Astrocyte (in vitro differentiated cells and primary cell): ENCODE data around the gene FBN2. TPM values are rescaled to one million over a fixed set of nuclear protein-coding genes. Genes with fewer than 3 reads are reported as not detected.

Experiments
- DNase-seq: peaks from one replicate; pipeline ENCODE4 v3.0.0-alpha.2; 2010; ENCODE audit warnings: low read depth
- FAIRE-seq: peaks from 2 replicates; lab custom pipeline; 2011; peaks lifted over from hg19 to GRCh38; lab: Jason Lieb, UNC
- H2AFZ ChIP-seq: 2 replicates; pipeline ENCODE4 v1.6.0; 2012; ENCODE audit warnings: low read depth, low read length, inconsistent platforms
- H3K27ac ChIP-seq: 2 replicates; pipeline ENCODE4 v1.5.1; 2011; ENCODE audit warnings: low read depth, low read length, inconsistent platforms
- H3K27me3 ChIP-seq: 2 replicates; pipeline ENCODE4 v1.6.0; 2011; ENCODE audit warnings: low read length, inconsistent platforms; ENCODE audit not compliant: insufficient read depth
- H3K36me3 ChIP-seq: 2 replicates; pipeline ENCODE4 v1.5.1; 2011; ENCODE audit warnings: low read length, inconsistent platforms; ENCODE audit not compliant: insufficient read depth
- H3K4me1 ChIP-seq: 2 replicates; pipeline ENCODE4 v1.5.1; 2011; ENCODE audit warnings: low read length, inconsistent platforms; ENCODE audit not compliant: insufficient read depth
- H3K4me2 ChIP-seq: 2 replicates; pipeline ENCODE4 v1.6.0; 2012; ENCODE audit warnings: low read length, inconsistent platforms
- H3K4me3 ChIP-seq: 2 replicates; pipeline ENCODE4 v1.5.1; 2011; ENCODE audit warnings: low read depth, mild to moderate bottlenecking, low read length, inconsistent platforms; ENCODE audit not compliant: insufficient read depth
- H3K79me2 ChIP-seq: 2 replicates; pipeline ENCODE4 v1.6.0; 2012; ENCODE audit warnings: mild to moderate bottlenecking, low read length, inconsistent platforms; ENCODE audit not compliant: insufficient read depth
- H3K9ac ChIP-seq: 2 replicates; pipeline ENCODE4 v1.6.0; 2012; ENCODE audit warnings: mild to moderate bottlenecking, low read length, inconsistent platforms
- H3K9me3 ChIP-seq: 2 replicates; pipeline ENCODE4 v1.5.1; 2012; ENCODE audit warnings: low read depth, mild to moderate bottlenecking, low read length, inconsistent platforms; ENCODE audit not compliant: insufficient read depth
- H4K20me1 ChIP-seq: 2 replicates; pipeline ENCODE4 v1.6.0; 2012; ENCODE audit warnings: low read length, inconsistent platforms; ENCODE audit not compliant: insufficient read depth
- H3K27ac Mint-ChIP-seq: one replicate; pipeline ENCODE4 v1.8.0; 2021; ENCODE audit warnings: mild to moderate bottlenecking, mixed read lengths; ENCODE audit not compliant: unreplicated experiment
- H3K27me3 Mint-ChIP-seq: one replicate; pipeline ENCODE4 v1.8.0; 2021; ENCODE audit warnings: low read depth, mixed read lengths; ENCODE audit not compliant: unreplicated experiment
- H3K36me3 Mint-ChIP-seq: one replicate; pipeline ENCODE4 v1.8.0; 2021; ENCODE audit warnings: low read depth, mixed read lengths; ENCODE audit not compliant: unreplicated experiment
- H3K4me1 Mint-ChIP-seq: one replicate; pipeline ENCODE4 v1.8.0; 2021; ENCODE audit warnings: low read depth, mixed read lengths; ENCODE audit not compliant: unreplicated experiment
- H3K4me3 Mint-ChIP-seq: one replicate; pipeline ENCODE4 v1.8.0; 2021; ENCODE audit warnings: mild to moderate bottlenecking, moderate library complexity, mixed read lengths; ENCODE audit not compliant: unreplicated experiment
- H3K9me3 Mint-ChIP-seq: one replicate; pipeline ENCODE4 v1.8.0; 2021; ENCODE audit warnings: mild to moderate bottlenecking, mixed read lengths; ENCODE audit not compliant: unreplicated experiment
- EZH2 ChIP-seq: IDR thresholded peaks from 2 replicates; pipeline ENCODE4 v1.6.1; 2012; ENCODE audit warnings: mild to moderate bottlenecking, low read length, inconsistent platforms; ENCODE audit not compliant: insufficient read depth
- total RNA-seq: library from RNA; stranded (reverse); gene quantifications from 2 replicates; pipeline ENCODE4 v1.2.1, GENCODE V29; 2021
- TF ChIP-seq, protein P1 (sequence below): IDR thresholded peaks from 2 replicates; pipeline ENCODE4 v1.5.1; 2011; ENCODE audit warnings: low read depth, mild to moderate bottlenecking, inconsistent platforms, low read length, moderate library complexity; ENCODE audit not compliant: insufficient read depth

Gene FBN2
- total RNA-seq, 1 donor from 2014 or later = 176 TPM

DNA sequence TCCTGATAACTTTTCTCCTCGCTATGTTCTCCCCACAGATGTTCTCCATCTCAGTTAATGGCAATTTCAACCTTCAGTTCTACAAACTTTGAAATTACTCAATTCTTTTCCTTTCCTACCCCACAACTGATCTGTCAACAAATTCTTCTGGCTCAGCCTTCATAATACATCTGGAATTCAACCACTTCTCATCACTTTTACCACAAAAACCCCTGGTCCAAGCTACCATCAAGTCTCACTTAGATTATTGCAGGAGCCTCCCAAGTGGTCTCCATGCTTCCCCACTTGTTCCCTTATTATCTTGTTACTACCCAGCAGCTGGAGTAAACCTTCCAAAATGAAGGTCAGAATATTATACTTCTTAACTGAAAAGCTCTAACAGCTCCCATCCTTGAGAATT is 110.1 kb downstream of the FBN2 start:
- Histone ChIP-seq H3K4me3 (no peak overlapping the region), H4K20me1 (no peaks in the 10 kb centered on the region), H3K9me3 (no peaks in the 10 kb centered on the region), H2AFZ (no peak overlapping the region), H3K4me1 (no peaks in the 10 kb centered on the region), H3K79me2 (no peaks in the 10 kb centered on the region), H3K27ac (no peak overlapping the region), H3K4me2 (no peak overlapping the region), H3K27me3 (no peaks in the 10 kb centered on the region), H3K36me3 (no peaks in the 10 kb centered on the region), H3K9ac (no peak overlapping the region)
- H3K36me3 Mint-ChIP-seq = peaks cover 1% of the 10 kb centered on the region
- no peak overlapping the region for H3K27ac Mint-ChIP-seq
- H3K27me3 Mint-ChIP-seq = no peaks in the 10 kb centered on the region
- peaks cover 19% of the 10 kb centered on the region for H3K4me1 Mint-ChIP-seq
- H3K4me3 Mint-ChIP-seq = no peak overlapping the region
- FAIRE-seq (no peak), DNase-seq (peak; percentile 15)
- TF ChIP-seq, protein P1, sequence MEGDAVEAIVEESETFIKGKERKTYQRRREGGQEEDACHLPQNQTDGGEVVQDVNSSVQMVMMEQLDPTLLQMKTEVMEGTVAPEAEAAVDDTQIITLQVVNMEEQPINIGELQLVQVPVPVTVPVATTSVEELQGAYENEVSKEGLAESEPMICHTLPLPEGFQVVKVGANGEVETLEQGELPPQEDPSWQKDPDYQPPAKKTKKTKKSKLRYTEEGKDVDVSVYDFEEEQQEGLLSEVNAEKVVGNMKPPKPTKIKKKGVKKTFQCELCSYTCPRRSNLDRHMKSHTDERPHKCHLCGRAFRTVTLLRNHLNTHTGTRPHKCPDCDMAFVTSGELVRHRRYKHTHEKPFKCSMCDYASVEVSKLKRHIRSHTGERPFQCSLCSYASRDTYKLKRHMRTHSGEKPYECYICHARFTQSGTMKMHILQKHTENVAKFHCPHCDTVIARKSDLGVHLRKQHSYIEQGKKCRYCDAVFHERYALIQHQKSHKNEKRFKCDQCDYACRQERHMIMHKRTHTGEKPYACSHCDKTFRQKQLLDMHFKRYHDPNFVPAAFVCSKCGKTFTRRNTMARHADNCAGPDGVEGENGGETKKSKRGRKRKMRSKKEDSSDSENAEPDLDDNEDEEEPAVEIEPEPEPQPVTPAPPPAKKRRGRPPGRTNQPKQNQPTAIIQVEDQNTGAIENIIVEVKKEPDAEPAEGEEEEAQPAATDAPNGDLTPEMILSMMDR = no peak
- TF ChIP-seq EZH2 = no peak
- peaks cover 2% of the 10 kb centered on the region for H3K9me3 Mint-ChIP-seq

DNA sequence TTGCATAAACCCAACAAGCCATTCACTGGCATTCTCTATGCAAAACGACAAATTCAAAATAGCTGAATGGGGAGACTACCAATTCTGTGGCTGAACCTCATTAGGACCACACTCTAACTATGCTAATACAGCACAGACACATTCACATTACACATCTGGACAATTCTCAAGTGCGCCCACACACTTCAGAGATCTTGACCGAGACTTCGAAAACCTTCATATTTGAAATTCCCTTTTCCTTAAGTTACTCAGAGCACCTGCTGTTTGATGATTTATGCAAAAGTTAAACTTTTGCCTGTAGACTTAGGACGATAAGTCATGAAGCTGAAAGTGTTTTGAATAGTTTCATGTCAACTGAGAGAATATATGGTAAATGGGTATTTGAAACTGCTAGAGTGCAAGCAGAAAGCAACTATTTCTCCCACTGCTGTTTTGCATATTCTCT is 111.9 kb downstream of the FBN2 start:
- H3K36me3 Mint-ChIP-seq = no peaks in the 10 kb centered on the region
- no peak overlapping the region for H3K4me3 ChIP-seq
- no peak overlapping the region for H3K4me2 ChIP-seq
- no peak overlapping the region for H3K9ac ChIP-seq
- no peak overlapping the region for H3K4me3 Mint-ChIP-seq
- no peaks in the 10 kb centered on the region for H3K9me3 ChIP-seq
- DNase-seq (peak; percentile 88), FAIRE-seq (no peak)
- H3K4me1 ChIP-seq = no peaks in the 10 kb centered on the region
- no peak overlapping the region for H2AFZ ChIP-seq
- H3K9me3 Mint-ChIP-seq = peaks cover 2% of the 10 kb centered on the region
- no peak overlapping the region for H3K27ac ChIP-seq
- no peaks in the 10 kb centered on the region for H3K27me3 ChIP-seq
- H3K4me1 Mint-ChIP-seq = peaks cover 19% of the 10 kb centered on the region
- no peaks in the 10 kb centered on the region for H3K27me3 Mint-ChIP-seq
- no peaks in the 10 kb centered on the region for H3K36me3 ChIP-seq
- no peak for TF ChIP-seq EZH2
- TF ChIP-seq, protein P1 = no peak
- H4K20me1 ChIP-seq = no peaks in the 10 kb centered on the region
- no peak overlapping the region for H3K27ac Mint-ChIP-seq
- H3K79me2 ChIP-seq = no peaks in the 10 kb centered on the region

DNA sequence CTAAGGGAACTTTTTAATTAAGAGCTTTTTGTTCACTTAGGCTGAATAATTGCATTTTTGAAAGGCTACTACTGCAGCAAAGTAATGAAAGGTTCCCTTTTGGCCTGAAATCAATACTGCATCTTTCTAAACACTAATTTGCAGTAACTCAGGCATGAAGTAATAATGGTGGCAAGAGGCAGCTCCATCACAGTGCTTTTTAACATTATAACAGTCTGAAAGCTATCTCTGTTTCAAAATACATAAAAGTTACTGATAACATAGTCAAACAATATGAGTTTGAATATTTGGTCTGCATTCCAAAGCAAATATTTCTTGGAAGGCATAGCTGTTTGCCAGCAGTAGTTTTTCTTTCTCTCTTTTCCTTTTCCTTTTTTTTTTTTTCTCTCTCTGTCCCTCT is 113.4 kb downstream of the FBN2 start:
- Histone ChIP-seq H3K4me1 (no peaks in the 10 kb centered on the region), H3K4me2 (no peak overlapping the region), H3K27me3 (no peaks in the 10 kb centered on the region), H3K27ac (no peak overlapping the region), H2AFZ (no peak overlapping the region), H3K36me3 (no peaks in the 10 kb centered on the region), H3K4me3 (no peak overlapping the region), H3K9ac (no peak overlapping the region), H3K79me2 (no peaks in the 10 kb centered on the region), H3K9me3 (no peaks in the 10 kb centered on the region), H4K20me1 (no peaks in the 10 kb centered on the region)
- FAIRE-seq (no peak), DNase-seq (peak; percentile 15)
- Mint-ChIP-seq H3K27ac (no peak overlapping the region), H3K4me3 (no peak overlapping the region), H3K36me3 (no peaks in the 10 kb centered on the region), H3K4me1 (peaks cover 19% of the 10 kb centered on the region), H3K27me3 (no peaks in the 10 kb centered on the region), H3K9me3 (peaks cover 2% of the 10 kb centered on the region)
- TF ChIP-seq EZH2 = no peak
- TF ChIP-seq, protein P1 = no peak
